Measurements from ENCODE around the gene LRFN5.

Gene LRFN5

DNA sequence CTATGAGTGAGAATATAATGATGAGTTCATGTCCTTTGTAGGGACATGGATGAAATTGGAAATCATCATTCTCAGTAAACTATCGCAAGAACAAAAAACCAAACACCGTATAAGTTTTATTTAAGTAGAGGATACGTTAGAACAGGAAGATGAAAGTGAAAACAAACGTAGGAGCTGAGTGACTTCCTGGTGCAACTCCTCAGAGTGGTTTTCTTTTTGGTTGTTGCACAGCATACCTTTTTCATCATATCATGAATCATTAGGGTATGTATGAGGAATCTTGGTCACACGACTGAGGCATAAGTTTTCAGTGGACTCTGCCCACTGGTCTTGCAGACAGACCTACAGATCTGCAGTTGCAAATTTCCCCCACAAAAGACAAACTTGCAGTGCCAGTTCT lies 199.0 kb downstream of the LRFN5 start:
- H3F3A ChIP-seq (ENCODE audit: low read depth) = no peaks in the 10 kb centered on the region
- no peaks in the 10 kb centered on the region for H3K9me3 ChIP-seq (ENCODE audit: insufficient read depth, low read depth, low read length)
- no peak overlapping the region for H3K9ac ChIP-seq (ENCODE audit: low read depth, low read length, poor library complexity, severe bottlenecking)
- H4K20me1 ChIP-seq (ENCODE audit: insufficient read depth, low read length, poor library complexity, severe bottlenecking) = no peaks in the 10 kb centered on the region
- no peak overlapping the region for H2AFZ ChIP-seq (ENCODE audit: low read length)
- H3K9me2 ChIP-seq (replicated peaks; ENCODE audit: low read depth, low read length) = no peaks in the 10 kb centered on the region
- no peaks in the 10 kb centered on the region for H3K79me2 ChIP-seq (ENCODE audit: insufficient read depth, low read length)
- no peaks in the 10 kb centered on the region for H3K4me1 ChIP-seq (ENCODE audit: insufficient read depth, low read length, poor library complexity, severe bottlenecking)
- H3K27me3 ChIP-seq (ENCODE audit: insufficient read depth, low read length, poor library complexity, severe bottlenecking) = no peaks in the 10 kb centered on the region
- H3K4me2 ChIP-seq (ENCODE audit: low read depth, low read length, poor library complexity, severe bottlenecking) = no peak overlapping the region
- no peaks in the 10 kb centered on the region for H3K36me3 ChIP-seq (ENCODE audit: insufficient read depth, low read length)
- H3K4me3 ChIP-seq (ENCODE audit: low read length, poor library complexity, severe bottlenecking) = no peak overlapping the region
- no peak for TF ChIP-seq EZH2phosphoT487 (IDR thresholded peaks at IDR 0.05; ENCODE audit: borderline replicate concordance)
- TF ChIP-seq, protein P1, sequence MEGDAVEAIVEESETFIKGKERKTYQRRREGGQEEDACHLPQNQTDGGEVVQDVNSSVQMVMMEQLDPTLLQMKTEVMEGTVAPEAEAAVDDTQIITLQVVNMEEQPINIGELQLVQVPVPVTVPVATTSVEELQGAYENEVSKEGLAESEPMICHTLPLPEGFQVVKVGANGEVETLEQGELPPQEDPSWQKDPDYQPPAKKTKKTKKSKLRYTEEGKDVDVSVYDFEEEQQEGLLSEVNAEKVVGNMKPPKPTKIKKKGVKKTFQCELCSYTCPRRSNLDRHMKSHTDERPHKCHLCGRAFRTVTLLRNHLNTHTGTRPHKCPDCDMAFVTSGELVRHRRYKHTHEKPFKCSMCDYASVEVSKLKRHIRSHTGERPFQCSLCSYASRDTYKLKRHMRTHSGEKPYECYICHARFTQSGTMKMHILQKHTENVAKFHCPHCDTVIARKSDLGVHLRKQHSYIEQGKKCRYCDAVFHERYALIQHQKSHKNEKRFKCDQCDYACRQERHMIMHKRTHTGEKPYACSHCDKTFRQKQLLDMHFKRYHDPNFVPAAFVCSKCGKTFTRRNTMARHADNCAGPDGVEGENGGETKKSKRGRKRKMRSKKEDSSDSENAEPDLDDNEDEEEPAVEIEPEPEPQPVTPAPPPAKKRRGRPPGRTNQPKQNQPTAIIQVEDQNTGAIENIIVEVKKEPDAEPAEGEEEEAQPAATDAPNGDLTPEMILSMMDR (conservative IDR thresholded peaks at IDR 0.05; ENCODE audit: low read length) = no peak

- Histone ChIP-seq H3K4me1 (ENCODE audit: insufficient read depth, low read length, poor library complexity, severe bottlenecking) (no peaks in the 10 kb centered on the region), H3K9me2 (replicated peaks; ENCODE audit: low read depth, low read length) (no peaks in the 10 kb centered on the region), H3K4me2 (ENCODE audit: low read depth, low read length, poor library complexity, severe bottlenecking) (no peak overlapping the region), H3K9ac (ENCODE audit: low read depth, low read length, poor library complexity, severe bottlenecking) (no peak overlapping the region), H2AFZ (ENCODE audit: low read length) (no peak overlapping the region), H4K20me1 (ENCODE audit: insufficient read depth, low read length, poor library complexity, severe bottlenecking) (no peaks in the 10 kb centered on the region), H3K36me3 (ENCODE audit: insufficient read depth, low read length) (no peaks in the 10 kb centered on the region), H3K27me3 (ENCODE audit: insufficient read depth, low read length, poor library complexity, severe bottlenecking) (no peaks in the 10 kb centered on the region), H3K4me3 (ENCODE audit: low read length, poor library complexity, severe bottlenecking) (no peak overlapping the region), H3K9me3 (ENCODE audit: insufficient read depth, low read depth, low read length) (no peaks in the 10 kb centered on the region), H3F3A (ENCODE audit: low read depth) (no peaks in the 10 kb centered on the region), H3K79me2 (ENCODE audit: insufficient read depth, low read length) (no peaks in the 10 kb centered on the region)
- TF ChIP-seq EZH2phosphoT487 (IDR thresholded peaks at IDR 0.05; ENCODE audit: borderline replicate concordance) = no peak
- TF ChIP-seq, protein P1 (conservative IDR thresholded peaks at IDR 0.05; ENCODE audit: low read length) = no peak
Observed at GRCh38 chr14:41806366-41806975, 199.8 kb downstream of the LRFN5 start.

DNA sequence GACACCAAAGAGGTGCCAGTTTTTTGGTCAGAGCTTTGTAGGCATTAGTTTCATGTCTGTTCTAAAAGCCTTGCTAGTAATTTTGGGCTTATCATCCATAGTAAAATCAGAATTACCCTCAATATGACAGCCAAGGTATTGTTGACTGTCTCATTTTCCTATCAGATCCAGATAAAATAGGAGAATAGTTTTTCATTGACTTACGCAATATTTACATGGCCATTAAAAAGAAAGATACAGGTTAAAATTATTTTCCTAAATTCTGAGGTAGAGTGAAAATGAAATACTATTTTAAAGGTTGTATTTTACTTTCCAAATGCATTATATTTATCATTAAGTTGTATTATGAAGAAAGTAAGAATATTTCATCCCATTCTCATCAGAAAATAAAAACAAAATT lies 203.7 kb downstream of the LRFN5 start:
- no peaks in the 10 kb centered on the region for H3K79me2 ChIP-seq (ENCODE audit: insufficient read depth, low read length)

More for the DNA sequence above, 203.7 kb downstream of the LRFN5 start:
- H3F3A ChIP-seq (ENCODE audit: low read depth) = no peaks in the 10 kb centered on the region
- H3K4me2 ChIP-seq (ENCODE audit: low read depth, low read length, poor library complexity, severe bottlenecking) = no peak overlapping the region
- no peaks in the 10 kb centered on the region for H3K36me3 ChIP-seq (ENCODE audit: insufficient read depth, low read length)
- no peaks in the 10 kb centered on the region for H3K27me3 ChIP-seq (ENCODE audit: insufficient read depth, low read length, poor library complexity, severe bottlenecking)
- H3K9me2 ChIP-seq (replicated peaks; ENCODE audit: low read depth, low read length) = no peaks in the 10 kb centered on the region
- TF ChIP-seq EZH2phosphoT487 (IDR thresholded peaks at IDR 0.05; ENCODE audit: borderline replicate concordance) = no peak
- TF ChIP-seq, protein P1 (conservative IDR thresholded peaks at IDR 0.05; ENCODE audit: low read length) = no peak
- no peak overlapping the region for H2AFZ ChIP-seq (ENCODE audit: low read length)
- no peaks in the 10 kb centered on the region for H3K4me1 ChIP-seq (ENCODE audit: insufficient read depth, low read length, poor library complexity, severe bottlenecking)
- no peak overlapping the region for H3K4me3 ChIP-seq (ENCODE audit: low read length, poor library complexity, severe bottlenecking)
- no peaks in the 10 kb centered on the region for H4K20me1 ChIP-seq (ENCODE audit: insufficient read depth, low read length, poor library complexity, severe bottlenecking)
- no peak overlapping the region for H3K9ac ChIP-seq (ENCODE audit: low read depth, low read length, poor library complexity, severe bottlenecking)
- H3K9me3 ChIP-seq (ENCODE audit: insufficient read depth, low read depth, low read length) = no peaks in the 10 kb centered on the region

Data from Loucy (cell line).